ENCODE results near the gene TVP23C. TPM values are rescaled to one million over a fixed set of nuclear protein-coding genes. Genes with fewer than 3 reads are reported as not detected.
"Not testable (repeated sequence)": the region's sequence is repeated elsewhere in the genome, so short reads cannot be mapped to it uniquely, and the experiment has no call there.

TVP23C gene
- total RNA-seq, 2 experiments from 2014 or later = 14.8 to 16.0 TPM

DNA sequence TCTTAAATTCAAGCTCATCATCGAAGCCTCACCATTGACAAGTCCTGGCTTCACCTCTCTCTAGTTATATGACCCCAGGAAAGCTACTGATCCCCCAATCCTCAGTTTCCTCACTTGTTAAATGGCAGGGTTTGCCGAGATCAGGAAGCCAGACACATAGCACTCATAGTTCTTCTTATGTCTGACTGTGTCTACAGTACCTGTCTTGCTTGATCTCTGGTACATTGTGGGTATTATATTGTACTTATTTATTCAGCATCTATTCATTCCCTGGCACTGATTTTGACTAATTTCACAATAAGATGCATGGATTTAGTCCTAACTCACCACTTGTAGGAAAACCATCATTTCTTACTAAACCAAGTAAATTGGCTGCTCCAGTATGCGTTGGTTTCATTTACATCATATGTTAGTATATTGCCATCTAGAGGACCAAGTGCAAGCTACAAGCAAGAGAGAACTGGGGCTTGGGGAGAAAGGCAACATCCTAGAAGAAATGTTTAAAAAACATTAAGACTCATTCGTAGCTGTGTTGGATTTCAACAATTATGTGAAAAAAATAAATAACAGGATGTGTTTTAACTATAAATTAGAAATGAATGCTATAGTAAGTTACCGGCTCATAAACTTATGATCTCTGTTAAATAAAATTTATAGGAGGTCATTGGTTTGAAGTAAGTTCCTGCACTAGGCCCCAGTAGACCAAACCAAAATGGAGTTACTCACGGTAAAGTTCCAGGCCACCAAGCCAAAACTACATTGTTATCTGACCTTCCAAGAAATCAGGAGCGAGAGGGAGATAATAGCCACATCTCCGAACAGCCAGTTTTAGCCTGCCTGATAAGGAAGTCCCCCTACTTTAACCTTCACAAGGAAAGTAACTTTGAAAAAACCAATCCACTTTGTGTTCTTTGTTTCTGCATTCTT is 36.7 kb downstream of the TVP23C start:
- H3K27me3 Mint-ChIP-seq; POLR2A ChIA-PET; H3K4me1 Mint-ChIP-seq (ENCODE audit: low read depth); CTCF ChIA-PET; H3K27ac Mint-ChIP-seq; H3K4me3 Mint-ChIP-seq; H3K9me3 Mint-ChIP-seq; H3K36me3 ChIP-seq (ENCODE audit: insufficient read depth, low read length); H3K9me3 ChIP-seq (ENCODE audit: control insufficient read depth in 1 of 2, insufficient read depth in 1 of 2, low read length in 2 of 2); H3K27ac ChIP-seq (ENCODE audit: low read depth in 1 of 2, low read length in 2 of 2); H3K4me3 ChIP-seq (ENCODE audit: low read length); H3K27me3 ChIP-seq (ENCODE audit: control insufficient read depth in 1 of 2, insufficient read depth in 2 of 2, low read length in 2 of 2); H3K4me1 ChIP-seq (ENCODE audit: insufficient read depth, low read length); H3K36me3 Mint-ChIP-seq (ENCODE audit: low read depth): not testable (repeated sequence)
- peak; percentile 56 for ATAC-seq (ENCODE audit: poor library complexity)
- DNase-seq = peak in 4 of 14 experiments; percentile 4 to 45 (median 38)
- intact Hi-C loops (cut with DNase I, micrococcal nuclease) = loop anchor here in 1 of 2 experiments (5.0 kb wide), 1 partner anchor 269 kb away; no protein-coding TSS in a partner anchor
- TF ChIP-seq CTCF (IDR thresholded peaks at IDR 0.05) = peak; percentile 46

- H3K4me3 Mint-ChIP-seq; H3K27me3 ChIP-seq (ENCODE audit: control insufficient read depth in 1 of 2, insufficient read depth in 2 of 2, low read length in 2 of 2); H3K27me3 Mint-ChIP-seq; H3K27ac ChIP-seq (ENCODE audit: low read depth in 1 of 2, low read length in 2 of 2); H3K4me1 Mint-ChIP-seq (ENCODE audit: low read depth); H3K9me3 Mint-ChIP-seq; H3K4me1 ChIP-seq (ENCODE audit: insufficient read depth, low read length); CTCF ChIA-PET; H3K36me3 Mint-ChIP-seq (ENCODE audit: low read depth); POLR2A ChIA-PET; H3K9me3 ChIP-seq (ENCODE audit: control insufficient read depth in 1 of 2, insufficient read depth in 1 of 2, low read length in 2 of 2); H3K4me3 ChIP-seq (ENCODE audit: low read length); H3K36me3 ChIP-seq (ENCODE audit: insufficient read depth, low read length); ATAC-seq (ENCODE audit: poor library complexity); DNase-seq; H3K27ac Mint-ChIP-seq: not testable (repeated sequence)
- intact Hi-C loops (cut with DNase I, micrococcal nuclease) = loop anchor here in 1 of 2 experiments (5.0 kb wide), 1 partner anchor 268 kb away; no protein-coding TSS in a partner anchor
Measured at GRCh38 chr17:15524990-15525985, 38.0 kb downstream of the TVP23C start.

DNA sequence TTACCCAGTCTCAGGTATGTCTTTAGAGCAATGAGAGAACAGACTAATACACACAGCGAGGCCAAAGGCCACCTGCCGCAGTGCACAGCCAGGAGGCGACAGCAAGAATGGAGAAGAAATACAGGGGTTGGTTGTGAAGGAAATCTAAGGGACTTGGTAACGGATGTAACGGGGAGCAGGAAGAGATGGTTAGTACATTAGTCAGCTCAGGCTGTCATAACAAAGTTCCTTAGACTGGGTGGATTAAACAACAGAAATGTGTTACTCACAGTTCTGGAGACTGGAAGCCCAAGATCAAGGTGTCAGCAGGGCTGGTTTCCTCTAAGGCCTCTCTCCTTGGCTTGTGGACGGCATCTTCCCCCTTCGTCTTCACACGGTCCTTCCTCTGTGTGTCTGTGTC is 47.1 kb downstream of the TVP23C start:
- ATAC-seq (ENCODE audit: poor library complexity) (no peak), DNase-seq (no peak)
- POLR2A ChIA-PET = no interaction called here
- Histone ChIP-seq H3K4me1 (ENCODE audit: insufficient read depth, low read length) (no peaks in the 10 kb centered on the region), H3K27ac (ENCODE audit: low read depth in 1 of 2, low read length in 2 of 2) (no peak overlapping the region), H3K27me3 (ENCODE audit: control insufficient read depth in 1 of 2, insufficient read depth in 2 of 2, low read length in 2 of 2) (no peaks in the 10 kb centered on the region), H3K4me3 (ENCODE audit: low read length) (no peak overlapping the region), H3K36me3 (ENCODE audit: insufficient read depth, low read length) (peaks cover 35% of the 10 kb centered on the region), H3K9me3 (ENCODE audit: control insufficient read depth in 1 of 2, insufficient read depth in 1 of 2, low read length in 2 of 2) (no peaks in the 10 kb centered on the region)
- no peak overlapping the region for H3K27ac Mint-ChIP-seq
- H3K27me3 Mint-ChIP-seq = no peaks in the 10 kb centered on the region
- intact Hi-C loops (cut with DNase I, micrococcal nuclease) = no loop called here
- CTCF ChIA-PET = no interaction called here
- no peak for TF ChIP-seq CTCF (IDR thresholded peaks at IDR 0.05)
- no peaks in the 10 kb centered on the region for H3K4me1 Mint-ChIP-seq (ENCODE audit: low read depth)
- H3K4me3 Mint-ChIP-seq = no peak overlapping the region
- H3K36me3 Mint-ChIP-seq (ENCODE audit: low read depth) = peaks cover 55% of the 10 kb centered on the region
- H3K9me3 Mint-ChIP-seq = no peaks in the 10 kb centered on the region
